ENCODE data around the gene LRP1B.

DNA sequence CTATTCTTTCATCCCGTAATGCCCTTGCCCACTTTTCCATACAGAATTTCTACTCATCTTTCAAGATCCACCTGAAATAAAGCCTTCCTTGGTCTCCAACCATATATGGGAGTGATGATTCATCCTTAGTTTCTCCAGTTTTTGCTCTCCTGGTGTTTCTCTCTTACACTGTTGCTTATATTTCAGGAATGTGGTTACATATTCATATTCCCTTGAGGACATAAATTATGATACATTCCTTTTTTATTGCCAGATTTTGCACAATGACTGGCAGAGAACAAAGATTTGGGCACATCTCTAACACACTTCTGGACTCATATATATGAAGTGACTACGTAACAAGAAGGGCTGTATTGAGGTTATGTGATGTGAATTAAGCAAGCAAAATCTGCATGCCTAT is 1777.3 kb downstream of the LRP1B start:
- TF ChIP-seq POLR2AphosphoS5 (IDR thresholded peaks at IDR 0.05; ENCODE audit: low read depth, low read length) = no peak
- no peak for TF ChIP-seq POLR2A (IDR thresholded peaks at IDR 0.05; ENCODE audit: low read depth, low read length)
